ENCODE measurements around the gene GRID1.

Gene GRID1

GRCh38 chr10:85983051-85983450, 383.5 kb downstream of the GRID1 start:
- Histone ChIP-seq H3K27ac (ENCODE audit: low read length) (no peak overlapping the region), H3K79me2 (ENCODE audit: low read length) (no peaks in the 10 kb centered on the region), H3F3A (ENCODE audit: insufficient read depth, low read length) (no peaks in the 10 kb centered on the region), H3K9me2 (replicated peaks; ENCODE audit: insufficient read depth, low read length) (no peaks in the 10 kb centered on the region), H3K4me2 (ENCODE audit: low read depth, low read length) (no peak overlapping the region), H3K36me3 (replicated peaks; ENCODE audit: insufficient read depth, low read length) (no peaks in the 10 kb centered on the region), H3K9ac (ENCODE audit: low read length) (no peak overlapping the region), H3K9me3 (replicated peaks; ENCODE audit: insufficient read depth, low read length) (no peaks in the 10 kb centered on the region), H3K4me3 (ENCODE audit: low read length) (no peak overlapping the region), H2AFZ (ENCODE audit: low read length) (no peak overlapping the region), H4K20me1 (ENCODE audit: insufficient read depth, low read length) (no peaks in the 10 kb centered on the region), H3K4me1 (ENCODE audit: low read length) (no peaks in the 10 kb centered on the region), H3K27me3 (replicated peaks; ENCODE audit: insufficient read depth, low read length) (no peaks in the 10 kb centered on the region)
- TF ChIP-seq CTCF (IDR thresholded peaks at IDR 0.05; ENCODE audit: low read length) (no peak), EZH2 (optimal IDR thresholded peaks at IDR 0.05; ENCODE audit: low read depth, low read length) (no peak), EZH2phosphoT487 (IDR thresholded peaks at IDR 0.05; ENCODE audit: low read length) (no peak)
- DNase-seq = no peak

DNA sequence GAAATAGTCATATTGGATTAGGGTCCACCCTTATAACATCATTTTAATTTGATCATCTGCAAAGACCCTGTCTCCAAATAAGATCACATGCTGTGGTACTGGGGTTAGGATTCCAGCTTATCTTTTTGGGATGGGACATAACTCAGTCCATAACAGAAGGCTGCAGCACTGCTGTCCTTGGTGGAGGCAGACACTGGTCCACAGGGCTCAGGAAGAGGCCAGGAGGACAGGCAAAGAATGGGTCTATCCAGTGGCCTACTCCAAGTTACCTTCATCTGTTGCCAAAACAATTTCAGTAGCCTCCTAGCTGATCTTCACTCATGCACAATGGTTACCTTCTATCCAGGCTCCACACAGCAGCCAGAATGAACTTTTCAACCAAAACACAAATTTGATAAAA, 387.0 kb downstream of the GRID1 start:
- H3K9ac ChIP-seq (ENCODE audit: low read length) = no peak overlapping the region
- DNase-seq = no peak
- H3K27me3 ChIP-seq (replicated peaks; ENCODE audit: insufficient read depth, low read length) = no peaks in the 10 kb centered on the region
- no peak overlapping the region for H2AFZ ChIP-seq (ENCODE audit: low read length)
- H3K4me2 ChIP-seq (ENCODE audit: low read depth, low read length) = no peak overlapping the region
- no peaks in the 10 kb centered on the region for H3K4me1 ChIP-seq (ENCODE audit: low read length)
- H3F3A ChIP-seq (ENCODE audit: insufficient read depth, low read length) = no peaks in the 10 kb centered on the region
- no peak overlapping the region for H3K4me3 ChIP-seq (ENCODE audit: low read length)
- H4K20me1 ChIP-seq (ENCODE audit: insufficient read depth, low read length) = no peaks in the 10 kb centered on the region
- H3K27ac ChIP-seq (ENCODE audit: low read length) = no peak overlapping the region
- no peaks in the 10 kb centered on the region for H3K36me3 ChIP-seq (replicated peaks; ENCODE audit: insufficient read depth, low read length)
- TF ChIP-seq EZH2phosphoT487 (IDR thresholded peaks at IDR 0.05; ENCODE audit: low read length) (no peak), EZH2 (optimal IDR thresholded peaks at IDR 0.05; ENCODE audit: low read depth, low read length) (no peak), CTCF (IDR thresholded peaks at IDR 0.05; ENCODE audit: low read length) (no peak)
- no peaks in the 10 kb centered on the region for H3K9me3 ChIP-seq (replicated peaks; ENCODE audit: insufficient read depth, low read length)
- no peaks in the 10 kb centered on the region for H3K79me2 ChIP-seq (ENCODE audit: low read length)
- H3K9me2 ChIP-seq (replicated peaks; ENCODE audit: insufficient read depth, low read length) = no peaks in the 10 kb centered on the region

DNA sequence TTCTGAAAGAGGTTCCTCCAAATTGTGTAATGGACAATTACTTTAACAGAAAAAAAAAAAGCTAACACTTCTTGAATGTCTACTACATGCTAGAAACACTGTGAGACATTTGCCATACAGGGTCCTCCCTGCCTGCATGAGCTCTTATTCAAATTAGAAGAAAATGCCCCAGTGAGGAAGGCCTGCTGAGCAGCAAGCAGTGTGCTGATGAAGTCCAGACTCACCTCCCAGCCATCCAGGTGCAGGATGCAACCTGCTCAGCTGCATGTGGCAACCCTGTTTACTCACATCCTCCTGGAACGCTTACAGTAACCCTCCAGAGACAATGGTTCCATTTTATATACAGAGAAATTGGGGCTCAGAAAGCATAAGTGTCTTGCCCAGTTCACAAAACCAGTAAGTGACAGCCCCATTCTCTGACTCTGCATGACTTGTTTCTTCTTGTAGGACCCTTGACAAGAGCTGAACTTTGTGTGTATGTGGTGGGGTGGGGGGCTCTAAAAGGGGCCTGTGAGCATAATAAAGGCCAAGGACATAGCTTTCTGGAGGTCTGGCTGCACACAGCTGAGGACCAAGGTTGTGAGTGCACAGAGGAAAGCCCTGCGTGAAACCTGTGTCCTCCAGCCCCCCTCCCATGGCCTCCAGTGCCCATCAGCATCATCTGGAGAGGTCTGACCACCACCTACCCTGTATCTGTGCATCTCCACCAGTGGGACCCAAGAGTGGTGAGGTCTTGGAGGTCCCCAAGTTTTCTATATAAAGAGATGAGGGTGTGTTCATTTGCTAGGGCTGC, 387.8 kb downstream of the GRID1 start:
- Histone ChIP-seq H3K4me2 (ENCODE audit: low read depth, low read length) (no peak overlapping the region), H3K4me1 (ENCODE audit: low read length) (no peaks in the 10 kb centered on the region), H3F3A (ENCODE audit: insufficient read depth, low read length) (no peaks in the 10 kb centered on the region), H3K27me3 (replicated peaks; ENCODE audit: insufficient read depth, low read length) (no peaks in the 10 kb centered on the region), H3K9ac (ENCODE audit: low read length) (no peak overlapping the region), H2AFZ (ENCODE audit: low read length) (no peak overlapping the region), H3K9me2 (replicated peaks; ENCODE audit: insufficient read depth, low read length) (no peaks in the 10 kb centered on the region), H3K9me3 (replicated peaks; ENCODE audit: insufficient read depth, low read length) (no peaks in the 10 kb centered on the region), H3K79me2 (ENCODE audit: low read length) (no peaks in the 10 kb centered on the region), H3K4me3 (ENCODE audit: low read length) (no peak overlapping the region), H3K27ac (ENCODE audit: low read length) (no peak overlapping the region), H3K36me3 (replicated peaks; ENCODE audit: insufficient read depth, low read length) (no peaks in the 10 kb centered on the region), H4K20me1 (ENCODE audit: insufficient read depth, low read length) (no peaks in the 10 kb centered on the region)
- TF ChIP-seq EZH2 (optimal IDR thresholded peaks at IDR 0.05; ENCODE audit: low read depth, low read length) = no peak
- TF ChIP-seq CTCF (IDR thresholded peaks at IDR 0.05; ENCODE audit: low read length) = no peak
- TF ChIP-seq EZH2phosphoT487 (IDR thresholded peaks at IDR 0.05; ENCODE audit: low read length) = no peak
- no peak for DNase-seq
